HepG2 (cell line): ENCODE results near the gene JKAMP. TPM values are rescaled to one million over a fixed set of nuclear protein-coding genes. Genes with fewer than 3 reads are reported as not detected.
A peak's percentile ranks its signal among the peaks of the same experiment; 100 is the strongest.

ENCODE experiments used
- CC2D1A ChIP-seq: sonication (generic); formaldehyde crosslinking; IDR thresholded peaks from 2 replicates; pipeline ENCODE4 v1.8.1; 2023; ENCODE audit warnings: mild to moderate bottlenecking, missing genetic modification reagents
- CENPT ChIP-seq: sonication (generic); formaldehyde crosslinking; IDR thresholded peaks from 2 replicates; pipeline ENCODE4 v1.8.0; 2022; ENCODE audit warnings: low read depth, mild to moderate bottlenecking, moderate library complexity, missing genetic modification reagents
- MAZ ChIP-seq, 2 experiments: sonication (generic) in 1 of 2; formaldehyde crosslinking in 1 of 2; IDR thresholded peaks; 2 replicates each; pipeline versions ENCODE4 v1.5.0 to v1.6.1; 2012 to 2020; ENCODE audit warnings: low read depth in 2 of 2, mild to moderate bottlenecking in 2 of 2, borderline replicate concordance in 1 of 2, improper control_type of control experiment in 1 of 2, low read length in 1 of 2, missing genetic modification reagents in 1 of 2, moderate library complexity in 1 of 2
- RARG ChIP-seq: sonication (generic); formaldehyde crosslinking; IDR thresholded peaks from 2 replicates; pipeline ENCODE4 v1.4.0; 2020; ENCODE audit warnings: low read depth, mild to moderate bottlenecking, missing genetic modification reagents
- REPIN1 ChIP-seq: sonication (generic); formaldehyde crosslinking; IDR thresholded peaks from 2 replicates; pipeline ENCODE4 v1.8.0; 2022; ENCODE audit warnings: missing genetic modification reagents, low read depth, mild to moderate bottlenecking, borderline replicate concordance
- RFX1 ChIP-seq: fragments of 450-650 bp; IDR thresholded peaks from 2 replicates; pipeline ENCODE4 v1.6.1; 2017
- SMAD9 ChIP-seq: sonication (generic); formaldehyde crosslinking; IDR thresholded peaks from 2 replicates; pipeline ENCODE4 v1.5.1; 2020; ENCODE audit warnings: mild to moderate bottlenecking, missing genetic modification reagents
- TOPORS ChIP-seq: sonication (generic); formaldehyde crosslinking; IDR thresholded peaks from 2 replicates; pipeline ENCODE4 v1.8.0; 2023; ENCODE audit warnings: mild to moderate bottlenecking, missing genetic modification reagents
- ZNF883 ChIP-seq: sonication (generic); formaldehyde crosslinking; IDR thresholded peaks from 2 replicates; pipeline ENCODE4 v1.5.1; 2020; ENCODE audit warnings: mild to moderate bottlenecking, missing genetic modification reagents; ENCODE audit errors: not compliant biosample characterization
- ZSCAN21 ChIP-seq: sonication (generic); formaldehyde crosslinking; IDR thresholded peaks from 2 replicates; pipeline ENCODE4 v1.8.0; 2022; ENCODE audit warnings: mild to moderate bottlenecking, missing genetic modification reagents, moderate library complexity, borderline replicate concordance
- polyA plus RNA-seq, 8 experiments: library from polyadenylated mRNA; depleted of rRNA in 3 of 8; stranded (reverse) in 7 of 8; unstranded in 1 of 8; fragments of >200 nt; fragmentation: Illumina TruSeq in 4 of 8; extraction: Trizol in 4 of 8; gene quantifications; 2 replicates each; pipeline versions ENCODE4 v1.2.1 to v1.2.3, GENCODE V29; 2011 to 2016; ENCODE audit warnings: low read depth in 4 of 8, missing spikeins in 1 of 8, mixed read lengths in 1 of 8; ENCODE audit not compliant: insufficient read depth in 1 of 8
- total RNA-seq, 5 experiments: library from RNA; depleted of rRNA; stranded (reverse); fragments of >200 nt; fragmentation: Illumina TruSeq; extraction: Trizol; gene quantifications; 2 replicates each; pipeline ENCODE4 v1.2.3, GENCODE V29; 2016; ENCODE audit warnings: low read depth in 1 of 5
- TF ChIP-seq, protein P1 (sequence below): sonication (generic); formaldehyde crosslinking; IDR thresholded peaks from 2 replicates; pipeline ENCODE4 v1.4.0; 2020; ENCODE audit warnings: missing genetic modification reagents, borderline replicate concordance
- TF ChIP-seq, protein P2 (sequence below): IDR thresholded peaks from 2 replicates; pipeline ENCODE4 v1.6.1; 2018; ENCODE audit warnings: missing genetic modification reagents
- TF ChIP-seq, protein P3 (sequence below): sonication (generic); formaldehyde crosslinking; IDR thresholded peaks from 2 replicates; pipeline ENCODE4 v1.9.0; 2022; ENCODE audit warnings: low read depth, missing genetic modification reagents
- TF ChIP-seq, protein P4 (sequence below): IDR thresholded peaks from 2 replicates; pipeline ENCODE4 v1.6.1; 2016; ENCODE audit warnings: low read depth, missing genetic modification reagents, missing compliant biosample characterization

The JKAMP gene
- total and polyA plus RNA-seq, 2 of the 13 experiments (the other 11 are each of a cell fraction or from before 2014, with no cell fraction given), result 56.4 to 135 TPM

DNA sequence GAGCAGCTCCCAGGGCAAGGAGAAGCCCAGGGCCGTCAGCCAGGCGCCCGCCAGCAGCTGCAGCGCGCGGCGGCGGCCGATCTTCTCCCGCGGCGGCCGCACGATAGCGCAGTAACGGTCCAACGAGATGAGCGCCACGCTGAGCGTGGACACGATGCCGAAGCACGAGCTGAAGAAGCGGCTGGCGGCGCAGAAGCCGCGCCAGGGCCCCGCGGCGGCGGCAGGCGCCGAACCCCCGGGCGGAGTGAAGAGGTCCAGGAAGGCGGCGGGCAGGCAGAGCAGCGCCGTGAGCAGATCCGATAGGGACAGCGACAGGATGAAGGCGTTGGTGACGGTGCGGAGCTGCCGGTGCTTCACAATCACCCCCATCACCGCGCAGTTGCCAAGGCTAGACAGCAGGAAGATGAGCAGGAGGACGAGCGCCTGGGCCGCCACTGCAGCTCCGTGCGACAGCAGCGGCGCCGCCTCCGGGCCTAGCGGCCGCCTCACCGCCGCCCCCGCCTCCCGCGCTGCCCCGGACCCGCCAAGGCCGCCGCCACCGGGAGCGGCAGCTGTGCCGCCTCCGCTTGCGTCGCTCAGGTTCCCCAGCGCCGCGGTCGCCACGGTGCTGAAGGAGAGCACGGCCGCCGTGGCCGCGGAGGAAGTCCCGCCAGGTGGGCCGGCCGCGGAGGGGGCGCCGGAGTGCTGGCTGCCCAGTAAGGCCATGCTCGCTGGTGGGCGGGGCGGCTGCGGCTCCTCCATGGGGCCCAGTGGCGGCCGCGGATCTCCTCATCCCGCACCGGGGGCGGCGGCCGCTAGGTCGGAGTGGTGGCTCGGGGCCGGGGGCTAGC lies 19.6 kb upstream of the JKAMP start (continued):
- TF ChIP-seq, protein P1, sequence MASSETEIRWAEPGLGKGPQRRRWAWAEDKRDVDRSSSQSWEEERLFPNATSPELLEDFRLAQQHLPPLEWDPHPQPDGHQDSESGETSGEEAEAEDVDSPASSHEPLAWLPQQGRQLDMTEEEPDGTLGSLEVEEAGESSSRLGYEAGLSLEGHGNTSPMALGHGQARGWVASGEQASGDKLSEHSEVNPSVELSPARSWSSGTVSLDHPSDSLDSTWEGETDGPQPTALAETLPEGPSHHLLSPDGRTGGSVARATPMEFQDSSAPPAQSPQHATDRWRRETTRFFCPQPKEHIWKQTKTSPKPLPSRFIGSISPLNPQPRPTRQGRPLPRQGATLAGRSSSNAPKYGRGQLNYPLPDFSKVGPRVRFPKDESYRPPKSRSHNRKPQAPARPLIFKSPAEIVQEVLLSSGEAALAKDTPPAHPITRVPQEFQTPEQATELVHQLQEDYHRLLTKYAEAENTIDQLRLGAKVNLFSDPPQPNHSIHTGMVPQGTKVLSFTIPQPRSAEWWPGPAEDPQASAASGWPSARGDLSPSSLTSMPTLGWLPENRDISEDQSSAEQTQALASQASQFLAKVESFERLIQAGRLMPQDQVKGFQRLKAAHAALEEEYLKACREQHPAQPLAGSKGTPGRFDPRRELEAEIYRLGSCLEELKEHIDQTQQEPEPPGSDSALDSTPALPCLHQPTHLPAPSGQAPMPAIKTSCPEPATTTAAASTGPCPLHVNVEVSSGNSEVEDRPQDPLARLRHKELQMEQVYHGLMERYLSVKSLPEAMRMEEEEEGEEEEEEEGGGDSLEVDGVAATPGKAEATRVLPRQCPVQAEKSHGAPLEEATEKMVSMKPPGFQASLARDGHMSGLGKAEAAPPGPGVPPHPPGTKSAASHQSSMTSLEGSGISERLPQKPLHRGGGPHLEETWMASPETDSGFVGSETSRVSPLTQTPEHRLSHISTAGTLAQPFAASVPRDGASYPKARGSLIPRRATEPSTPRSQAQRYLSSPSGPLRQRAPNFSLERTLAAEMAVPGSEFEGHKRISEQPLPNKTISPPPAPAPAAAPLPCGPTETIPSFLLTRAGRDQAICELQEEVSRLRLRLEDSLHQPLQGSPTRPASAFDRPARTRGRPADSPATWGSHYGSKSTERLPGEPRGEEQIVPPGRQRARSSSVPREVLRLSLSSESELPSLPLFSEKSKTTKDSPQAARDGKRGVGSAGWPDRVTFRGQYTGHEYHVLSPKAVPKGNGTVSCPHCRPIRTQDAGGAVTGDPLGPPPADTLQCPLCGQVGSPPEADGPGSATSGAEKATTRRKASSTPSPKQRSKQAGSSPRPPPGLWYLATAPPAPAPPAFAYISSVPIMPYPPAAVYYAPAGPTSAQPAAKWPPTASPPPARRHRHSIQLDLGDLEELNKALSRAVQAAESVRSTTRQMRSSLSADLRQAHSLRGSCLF (CRISPR knock-in tag), result no peak
- TF ChIP-seq, protein P2, sequence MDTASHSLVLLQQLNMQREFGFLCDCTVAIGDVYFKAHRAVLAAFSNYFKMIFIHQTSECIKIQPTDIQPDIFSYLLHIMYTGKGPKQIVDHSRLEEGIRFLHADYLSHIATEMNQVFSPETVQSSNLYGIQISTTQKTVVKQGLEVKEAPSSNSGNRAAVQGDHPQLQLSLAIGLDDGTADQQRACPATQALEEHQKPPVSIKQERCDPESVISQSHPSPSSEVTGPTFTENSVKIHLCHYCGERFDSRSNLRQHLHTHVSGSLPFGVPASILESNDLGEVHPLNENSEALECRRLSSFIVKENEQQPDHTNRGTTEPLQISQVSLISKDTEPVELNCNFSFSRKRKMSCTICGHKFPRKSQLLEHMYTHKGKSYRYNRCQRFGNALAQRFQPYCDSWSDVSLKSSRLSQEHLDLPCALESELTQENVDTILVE (CRISPR knock-in tag), result no peak
- TF ChIP-seq SMAD9 (no peak), TOPORS (CRISPR knock-in tag) (no peak), REPIN1 (CRISPR knock-in tag) (no peak), CC2D1A (no peak), RFX1 (no peak), RARG (CRISPR knock-in tag) (no peak), ZNF883 (CRISPR knock-in tag) (no peak), CENPT (no peak), MAZ (IDR thresholded peaks at IDR 0.05; ENCODE audit: borderline replicate concordance, low read depth, low read length) (no peak), MAZ (CRISPR knock-in tag; IDR thresholded peaks at IDR 0.05; ENCODE audit: low read depth) (peak; percentile 79), ZSCAN21 (CRISPR knock-in tag) (peak; percentile 14; the same call in 1 of the 2 replicates)
- TF ChIP-seq, protein P3, sequence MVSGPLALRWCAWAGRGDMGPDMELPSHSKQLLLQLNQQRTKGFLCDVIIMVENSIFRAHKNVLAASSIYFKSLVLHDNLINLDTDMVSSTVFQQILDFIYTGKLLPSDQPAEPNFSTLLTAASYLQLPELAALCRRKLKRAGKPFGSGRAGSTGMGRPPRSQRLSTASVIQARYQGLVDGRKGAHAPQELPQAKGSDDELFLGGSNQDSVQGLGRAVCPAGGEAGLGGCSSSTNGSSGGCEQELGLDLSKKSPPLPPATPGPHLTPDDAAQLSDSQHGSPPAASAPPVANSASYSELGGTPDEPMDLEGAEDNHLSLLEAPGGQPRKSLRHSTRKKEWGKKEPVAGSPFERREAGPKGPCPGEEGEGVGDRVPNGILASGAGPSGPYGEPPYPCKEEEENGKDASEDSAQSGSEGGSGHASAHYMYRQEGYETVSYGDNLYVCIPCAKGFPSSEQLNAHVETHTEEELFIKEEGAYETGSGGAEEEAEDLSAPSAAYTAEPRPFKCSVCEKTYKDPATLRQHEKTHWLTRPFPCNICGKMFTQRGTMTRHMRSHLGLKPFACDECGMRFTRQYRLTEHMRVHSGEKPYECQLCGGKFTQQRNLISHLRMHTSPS, result no peak
- TF ChIP-seq, protein P4, sequence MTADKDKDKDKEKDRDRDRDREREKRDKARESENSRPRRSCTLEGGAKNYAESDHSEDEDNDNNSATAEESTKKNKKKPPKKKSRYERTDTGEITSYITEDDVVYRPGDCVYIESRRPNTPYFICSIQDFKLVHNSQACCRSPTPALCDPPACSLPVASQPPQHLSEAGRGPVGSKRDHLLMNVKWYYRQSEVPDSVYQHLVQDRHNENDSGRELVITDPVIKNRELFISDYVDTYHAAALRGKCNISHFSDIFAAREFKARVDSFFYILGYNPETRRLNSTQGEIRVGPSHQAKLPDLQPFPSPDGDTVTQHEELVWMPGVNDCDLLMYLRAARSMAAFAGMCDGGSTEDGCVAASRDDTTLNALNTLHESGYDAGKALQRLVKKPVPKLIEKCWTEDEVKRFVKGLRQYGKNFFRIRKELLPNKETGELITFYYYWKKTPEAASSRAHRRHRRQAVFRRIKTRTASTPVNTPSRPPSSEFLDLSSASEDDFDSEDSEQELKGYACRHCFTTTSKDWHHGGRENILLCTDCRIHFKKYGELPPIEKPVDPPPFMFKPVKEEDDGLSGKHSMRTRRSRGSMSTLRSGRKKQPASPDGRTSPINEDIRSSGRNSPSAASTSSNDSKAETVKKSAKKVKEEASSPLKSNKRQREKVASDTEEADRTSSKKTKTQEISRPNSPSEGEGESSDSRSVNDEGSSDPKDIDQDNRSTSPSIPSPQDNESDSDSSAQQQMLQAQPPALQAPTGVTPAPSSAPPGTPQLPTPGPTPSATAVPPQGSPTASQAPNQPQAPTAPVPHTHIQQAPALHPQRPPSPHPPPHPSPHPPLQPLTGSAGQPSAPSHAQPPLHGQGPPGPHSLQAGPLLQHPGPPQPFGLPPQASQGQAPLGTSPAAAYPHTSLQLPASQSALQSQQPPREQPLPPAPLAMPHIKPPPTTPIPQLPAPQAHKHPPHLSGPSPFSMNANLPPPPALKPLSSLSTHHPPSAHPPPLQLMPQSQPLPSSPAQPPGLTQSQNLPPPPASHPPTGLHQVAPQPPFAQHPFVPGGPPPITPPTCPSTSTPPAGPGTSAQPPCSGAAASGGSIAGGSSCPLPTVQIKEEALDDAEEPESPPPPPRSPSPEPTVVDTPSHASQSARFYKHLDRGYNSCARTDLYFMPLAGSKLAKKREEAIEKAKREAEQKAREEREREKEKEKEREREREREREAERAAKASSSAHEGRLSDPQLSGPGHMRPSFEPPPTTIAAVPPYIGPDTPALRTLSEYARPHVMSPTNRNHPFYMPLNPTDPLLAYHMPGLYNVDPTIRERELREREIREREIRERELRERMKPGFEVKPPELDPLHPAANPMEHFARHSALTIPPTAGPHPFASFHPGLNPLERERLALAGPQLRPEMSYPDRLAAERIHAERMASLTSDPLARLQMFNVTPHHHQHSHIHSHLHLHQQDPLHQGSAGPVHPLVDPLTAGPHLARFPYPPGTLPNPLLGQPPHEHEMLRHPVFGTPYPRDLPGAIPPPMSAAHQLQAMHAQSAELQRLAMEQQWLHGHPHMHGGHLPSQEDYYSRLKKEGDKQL, result no peak
